Pulmonary artery endothelial cell (primary cell): Measurements from ENCODE around the gene ETS1. TPM values are rescaled to one million over a fixed set of nuclear protein-coding genes. Genes with fewer than 3 reads are reported as not detected.

Experiments
- DNase-seq: peaks from one replicate; pipeline ENCODE4 v3.0.0-alpha.2; 2011; ENCODE audit warnings: low read depth, low spot score
- total RNA-seq: library from RNA; depleted of rRNA; stranded (reverse); fragments of >200 nt; gene quantifications from 2 replicates; pipeline ENCODE4 v1.2.3, GENCODE V29; 2014

The ETS1 gene
- total RNA-seq, 1 donor from 2014 or later = 89.8 TPM

DNA sequence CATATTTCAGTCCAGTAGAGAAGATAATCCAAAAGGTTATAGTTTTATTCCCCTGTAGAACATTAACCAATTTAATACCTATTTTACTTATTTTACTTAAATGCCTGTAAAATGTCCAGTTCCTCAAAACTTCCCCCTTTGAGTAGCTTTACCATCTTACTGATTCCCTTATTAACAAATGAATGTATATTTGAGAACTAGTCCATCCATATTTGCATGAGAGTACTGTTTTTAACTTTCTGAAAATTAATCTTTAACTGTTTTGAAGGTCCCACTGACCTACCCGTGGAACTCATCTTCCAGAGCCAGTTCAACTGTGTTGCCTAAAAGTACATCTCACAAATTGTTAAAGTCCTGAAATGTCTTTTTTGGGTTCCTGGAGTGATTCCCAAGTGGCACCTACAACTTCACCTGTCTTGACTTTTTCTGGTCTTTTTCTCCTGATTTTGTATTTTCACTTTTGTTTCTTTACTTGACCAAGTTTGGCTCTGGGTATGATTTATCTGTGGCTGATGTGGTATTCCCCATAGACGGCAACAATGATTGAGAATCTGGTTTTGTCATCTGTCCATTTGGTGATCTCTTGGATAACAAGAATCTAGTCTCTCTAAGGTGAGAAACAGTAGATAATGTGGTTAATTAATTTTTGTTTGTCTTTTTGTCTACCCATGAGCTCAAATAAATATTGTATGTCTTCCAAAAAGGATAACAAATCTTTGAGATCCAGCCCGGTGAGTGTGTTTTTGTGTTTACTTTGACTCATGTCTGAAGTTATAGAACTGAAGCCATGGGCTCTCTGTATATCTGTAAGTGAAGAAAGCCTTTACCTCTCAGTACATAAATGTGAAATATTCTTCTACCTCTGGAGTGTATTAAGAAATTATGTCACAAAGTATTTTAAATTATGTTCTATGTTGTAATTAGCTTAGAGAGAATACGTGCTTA lies 174.2 kb downstream of the ETS1 start:
- no peak for DNase-seq

DNA sequence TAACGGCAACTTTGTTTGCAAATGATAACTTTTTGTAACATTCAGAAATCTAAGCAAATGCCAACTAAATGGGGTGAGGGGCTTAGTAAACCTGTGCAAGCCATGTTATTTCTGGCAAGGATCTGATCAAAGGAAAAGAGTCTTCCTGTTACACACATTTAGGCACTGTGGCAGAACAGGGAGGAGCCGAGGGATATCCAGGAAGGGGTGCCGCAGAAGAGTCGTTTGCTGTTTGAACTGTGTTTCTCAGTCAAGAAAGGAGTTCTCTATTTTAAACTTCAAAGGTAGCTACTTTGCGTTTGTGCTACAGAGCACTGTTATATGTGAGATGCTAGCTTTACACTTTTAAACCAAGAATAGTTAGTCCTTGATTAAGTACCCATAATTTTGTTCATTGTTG lies 175.5 kb downstream of the ETS1 start:
- no peak for DNase-seq

DNA sequence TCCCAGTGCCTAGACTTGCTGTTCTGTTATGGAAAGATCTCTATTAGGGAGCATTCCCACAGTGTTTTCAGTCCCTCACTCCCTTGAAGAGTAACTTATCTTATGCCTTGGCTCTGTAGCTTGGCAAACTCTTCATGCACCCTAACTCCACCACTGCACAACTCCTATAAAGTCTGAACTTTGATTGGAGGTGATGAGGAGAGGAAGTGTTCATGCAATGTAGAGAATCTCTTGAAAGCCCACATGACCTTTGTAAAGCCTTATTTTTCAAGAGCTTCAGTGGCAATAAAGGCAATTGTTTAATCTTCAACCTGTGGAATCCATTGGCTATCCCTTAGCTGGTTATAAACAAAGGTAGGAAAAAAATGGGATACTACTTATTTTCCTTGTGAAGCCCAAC lies 176.2 kb downstream of the ETS1 start:
- no peak for DNase-seq

DNA sequence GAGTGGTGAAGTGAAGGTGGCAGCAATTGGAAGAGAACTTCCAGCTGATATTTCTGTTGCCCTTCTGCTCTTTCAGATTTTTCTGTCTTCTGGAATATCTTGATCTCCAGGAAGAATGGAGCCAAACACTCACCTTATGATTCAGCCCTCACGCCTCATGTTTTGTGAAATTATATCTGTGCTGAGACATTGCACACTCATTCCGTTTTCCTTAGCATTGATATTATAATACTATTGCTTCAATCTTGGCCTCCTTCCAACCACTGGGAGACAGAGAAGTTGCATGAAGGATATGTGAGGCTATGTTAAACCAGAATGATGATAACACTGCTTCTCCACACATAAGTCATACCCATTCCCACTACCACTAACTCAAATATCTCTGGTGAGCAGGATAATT lies 177.9 kb downstream of the ETS1 start:
- peak; percentile 33 for DNase-seq

Other genes starting within 250 kb of the ETS1 start
- 111 and 177 TPM in 2 replicates for gene FLI1, start 106.5 kb upstream of the ETS1 start, total RNA-seq